Measurements from ENCODE around the gene LMNTD1.

The LMNTD1 gene

GRCh38 chr12:25503666-25504065 is 49.4 kb downstream of the LMNTD1 start:
- Histone ChIP-seq H3K4me1 (ENCODE audit: control insufficient read depth, insufficient read depth, low read length, poor library complexity, severe bottlenecking) (no peaks in the 10 kb centered on the region), H3K36me3 (ENCODE audit: control insufficient read depth, insufficient read depth, low read length) (no peaks in the 10 kb centered on the region), H3K4me3 (ENCODE audit: extremely low read depth, insufficient read depth, low read length, poor library complexity, severe bottlenecking) (no peak overlapping the region), H3K27ac (ENCODE audit: low read depth, low read length, severe bottlenecking) (no peak overlapping the region), H3K9me3 (ENCODE audit: control insufficient read depth, low read length) (no peaks in the 10 kb centered on the region)

GRCh38 chr12:25502596-25502995 is 50.5 kb downstream of the LMNTD1 start:
- H3K4me3 ChIP-seq (ENCODE audit: extremely low read depth, insufficient read depth, low read length, poor library complexity, severe bottlenecking): no peak overlapping the region
- 100% methylated on average over 1 of the region's 1 CpG; no CpG with 5 or more reads in 1 of the 2 experiments for WGBS, 2 experiments (ENCODE audit: insufficient coverage in 2 of 2)
- no peak overlapping the region for H3K27ac ChIP-seq (ENCODE audit: low read depth, low read length, severe bottlenecking)
- H3K9me3 ChIP-seq (ENCODE audit: control insufficient read depth, low read length): no peaks in the 10 kb centered on the region
- H3K4me1 ChIP-seq (ENCODE audit: control insufficient read depth, insufficient read depth, low read length, poor library complexity, severe bottlenecking): no peaks in the 10 kb centered on the region
- no peaks in the 10 kb centered on the region for H3K36me3 ChIP-seq (ENCODE audit: control insufficient read depth, insufficient read depth, low read length)

GRCh38 chr12:25502118-25502517 is 51.0 kb downstream of the LMNTD1 start:
- Histone ChIP-seq H3K4me1 (ENCODE audit: control insufficient read depth, insufficient read depth, low read length, poor library complexity, severe bottlenecking) (no peaks in the 10 kb centered on the region), H3K36me3 (ENCODE audit: control insufficient read depth, insufficient read depth, low read length) (no peaks in the 10 kb centered on the region), H3K9me3 (ENCODE audit: control insufficient read depth, low read length) (no peaks in the 10 kb centered on the region), H3K4me3 (ENCODE audit: extremely low read depth, insufficient read depth, low read length, poor library complexity, severe bottlenecking) (no peak overlapping the region), H3K27ac (ENCODE audit: low read depth, low read length, severe bottlenecking) (no peak overlapping the region)
- WGBS, 2 experiments (ENCODE audit: insufficient coverage in 2 of 2): 87 to 96% methylated on average over 2 to 3 of the region's 3 CpGs

GRCh38 chr12:25501549-25501948 is 51.5 kb downstream of the LMNTD1 start:
- Histone ChIP-seq H3K4me3 (ENCODE audit: extremely low read depth, insufficient read depth, low read length, poor library complexity, severe bottlenecking) (no peak overlapping the region), H3K36me3 (ENCODE audit: control insufficient read depth, insufficient read depth, low read length) (no peaks in the 10 kb centered on the region), H3K9me3 (ENCODE audit: control insufficient read depth, low read length) (no peaks in the 10 kb centered on the region), H3K27ac (ENCODE audit: low read depth, low read length, severe bottlenecking) (no peak overlapping the region), H3K4me1 (ENCODE audit: control insufficient read depth, insufficient read depth, low read length, poor library complexity, severe bottlenecking) (no peaks in the 10 kb centered on the region)
- 100% methylated on average over 1 of the region's 1 CpG; no CpG with 5 or more reads in 1 of the 2 experiments for WGBS, 2 experiments (ENCODE audit: insufficient coverage in 2 of 2)

GRCh38 chr12:25500651-25501050 is 52.4 kb downstream of the LMNTD1 start:
- WGBS, 2 experiments (ENCODE audit: insufficient coverage in 2 of 2): 88 to 96% methylated on average over 3 to 4 of the region's 6 CpGs
- Histone ChIP-seq H3K9me3 (ENCODE audit: control insufficient read depth, low read length) (no peaks in the 10 kb centered on the region), H3K27ac (ENCODE audit: low read depth, low read length, severe bottlenecking) (no peak overlapping the region), H3K36me3 (ENCODE audit: control insufficient read depth, insufficient read depth, low read length) (no peaks in the 10 kb centered on the region), H3K4me1 (ENCODE audit: control insufficient read depth, insufficient read depth, low read length, poor library complexity, severe bottlenecking) (no peaks in the 10 kb centered on the region), H3K4me3 (ENCODE audit: extremely low read depth, insufficient read depth, low read length, poor library complexity, severe bottlenecking) (no peak overlapping the region)

DNA sequence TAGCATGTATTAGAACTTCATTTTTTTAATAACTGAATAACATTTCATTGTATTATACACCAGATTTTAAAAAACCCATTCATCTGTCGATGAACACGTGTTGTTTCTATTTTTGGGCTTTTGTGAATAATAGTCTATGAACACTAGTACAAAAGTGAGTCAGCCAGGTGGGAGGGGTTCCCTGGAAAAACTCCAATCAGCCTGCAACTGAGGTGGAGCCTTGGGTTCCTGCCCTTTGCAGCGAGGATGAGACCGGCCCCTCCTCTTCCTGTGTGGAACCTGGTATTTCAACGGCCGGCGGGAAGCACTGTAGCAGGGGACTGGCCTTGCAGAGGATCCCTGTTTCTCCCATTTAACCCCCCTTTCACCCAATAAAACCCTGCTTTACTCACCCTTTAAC is 56.1 kb downstream of the LMNTD1 start:
- Histone ChIP-seq H3K27ac (ENCODE audit: low read depth, low read length, severe bottlenecking) (no peak overlapping the region), H3K36me3 (ENCODE audit: control insufficient read depth, insufficient read depth, low read length) (no peaks in the 10 kb centered on the region), H3K4me1 (ENCODE audit: control insufficient read depth, insufficient read depth, low read length, poor library complexity, severe bottlenecking) (peaks cover 8% of the 10 kb centered on the region), H3K4me3 (ENCODE audit: extremely low read depth, insufficient read depth, low read length, poor library complexity, severe bottlenecking) (no peak overlapping the region), H3K9me3 (ENCODE audit: control insufficient read depth, low read length) (no peaks in the 10 kb centered on the region)
- 98% methylated on average over 5 of the region's 7 CpGs for WGBS, 2 experiments (ENCODE audit: insufficient coverage in 2 of 2)

GRCh38 chr12:25496098-25496587 is 56.9 kb downstream of the LMNTD1 start:
- peaks cover 12% of the 10 kb centered on the region for H3K4me1 ChIP-seq (ENCODE audit: control insufficient read depth, insufficient read depth, low read length, poor library complexity, severe bottlenecking)
- H3K36me3 ChIP-seq (ENCODE audit: control insufficient read depth, insufficient read depth, low read length): no peaks in the 10 kb centered on the region
- no peak overlapping the region for H3K4me3 ChIP-seq (ENCODE audit: extremely low read depth, insufficient read depth, low read length, poor library complexity, severe bottlenecking)
- 75 to 100% methylated on average over 2 to 4 of the region's 5 CpGs for WGBS, 2 experiments (ENCODE audit: insufficient coverage in 2 of 2)
- H3K9me3 ChIP-seq (ENCODE audit: control insufficient read depth, low read length): no peaks in the 10 kb centered on the region
- peak overlapping the region; percentile 58 for H3K27ac ChIP-seq (ENCODE audit: low read depth, low read length, severe bottlenecking)

GRCh38 chr12:25495331-25496097 is 57.6 kb downstream of the LMNTD1 start:
- 100% methylated on average over 1 of the region's 1 CpG; no CpG with 5 or more reads in 1 of the 2 experiments for WGBS, 2 experiments (ENCODE audit: insufficient coverage in 2 of 2)
- Histone ChIP-seq H3K27ac (ENCODE audit: low read depth, low read length, severe bottlenecking) (peak overlapping the region; percentile 58), H3K4me1 (ENCODE audit: control insufficient read depth, insufficient read depth, low read length, poor library complexity, severe bottlenecking) (peaks cover 12% of the 10 kb centered on the region), H3K9me3 (ENCODE audit: control insufficient read depth, low read length) (no peaks in the 10 kb centered on the region), H3K4me3 (ENCODE audit: extremely low read depth, insufficient read depth, low read length, poor library complexity, severe bottlenecking) (no peak overlapping the region), H3K36me3 (ENCODE audit: control insufficient read depth, insufficient read depth, low read length) (no peaks in the 10 kb centered on the region)

- no peak overlapping the region for H3K4me3 ChIP-seq (ENCODE audit: extremely low read depth, insufficient read depth, low read length, poor library complexity, severe bottlenecking)
- H3K36me3 ChIP-seq (ENCODE audit: control insufficient read depth, insufficient read depth, low read length): no peaks in the 10 kb centered on the region
- peaks cover 12% of the 10 kb centered on the region for H3K4me1 ChIP-seq (ENCODE audit: control insufficient read depth, insufficient read depth, low read length, poor library complexity, severe bottlenecking)
- H3K27ac ChIP-seq (ENCODE audit: low read depth, low read length, severe bottlenecking): no peak overlapping the region
- no CpG with 5 or more reads among the region's 2 CpGs for WGBS, 2 experiments (ENCODE audit: insufficient coverage in 2 of 2)
- no peaks in the 10 kb centered on the region for H3K9me3 ChIP-seq (ENCODE audit: control insufficient read depth, low read length)
These were observed 58.2 kb downstream of the LMNTD1 start for GRCh38 chr12:25494926-25495325.

DNA sequence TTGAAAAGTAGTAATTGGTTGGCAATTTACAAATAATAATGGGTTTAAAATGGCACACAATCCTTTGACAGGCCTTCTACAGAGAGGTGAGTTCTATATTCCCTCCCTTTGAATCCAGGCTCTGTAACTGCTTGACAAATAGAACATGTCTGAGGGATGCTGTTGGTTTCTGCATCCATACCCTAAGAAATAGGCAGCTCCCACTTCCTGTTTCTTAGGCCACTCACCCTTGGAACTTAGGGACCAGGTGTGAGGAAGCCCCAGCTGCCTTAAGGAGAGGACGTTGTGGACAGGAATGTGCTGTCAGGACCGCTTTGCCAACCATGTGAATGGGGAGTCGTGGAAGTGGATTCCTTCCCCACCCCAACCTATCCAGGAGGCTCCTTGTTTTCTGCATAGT is 59.4 kb downstream of the LMNTD1 start:
- no peak overlapping the region for H3K4me3 ChIP-seq (ENCODE audit: extremely low read depth, insufficient read depth, low read length, poor library complexity, severe bottlenecking)
- peaks cover 12% of the 10 kb centered on the region for H3K4me1 ChIP-seq (ENCODE audit: control insufficient read depth, insufficient read depth, low read length, poor library complexity, severe bottlenecking)
- WGBS, 2 experiments (ENCODE audit: insufficient coverage in 2 of 2): no CpG with 5 or more reads among the region's 3 CpGs
- H3K27ac ChIP-seq (ENCODE audit: low read depth, low read length, severe bottlenecking): no peak overlapping the region
- H3K36me3 ChIP-seq (ENCODE audit: control insufficient read depth, insufficient read depth, low read length): no peaks in the 10 kb centered on the region
- no peaks in the 10 kb centered on the region for H3K9me3 ChIP-seq (ENCODE audit: control insufficient read depth, low read length)

Measured in mesodermal cell (in vitro differentiated cells).